ENCODE results near the gene NAA38.

Gene NAA38

GRCh38 chr17:7897773-7898172 lies 40.4 kb upstream of the NAA38 start:
- peaks cover 72 to 91% of the 10 kb centered on the region in 2 experiments for H3K36me3 ChIP-seq (ENCODE audit: control insufficient read depth in 2 of 2, insufficient read depth in 1 of 2, low read length in 2 of 2)
- no peak overlapping the region for H3K4me3 ChIP-seq (ENCODE audit: low read depth, low read length)
- H3K9me3 ChIP-seq (ENCODE audit: control insufficient read depth, insufficient read depth, low read depth, low read length), result no peaks in the 10 kb centered on the region
- H3K4me1 ChIP-seq (ENCODE audit: control insufficient read depth, insufficient read depth, low read length), result peaks cover under 1% of the 10 kb centered on the region; the same call in 1 of the 2 replicates
- POLR2A ChIA-PET, result interaction anchor here (0.5 to 1.4 kb wide), 2 partner anchors 31 to 129 kb away, joined by 3 to 5 read pairs; no protein-coding TSS in a partner anchor
- no peak overlapping the region for H3K27ac ChIP-seq (ENCODE audit: extremely low read depth, low read depth, low read length)
- CTCF ChIA-PET, result interaction anchor here (0.6 to 6.8 kb wide), 21 partner anchors 9 to 206 kb away, joined by 3 to 94 read pairs (median 5); partner anchors contain the start of genes CHD3, CNTROB, NAA38 and TRAPPC1
- TF ChIP-seq KLF16 (tag by site-specific recombination; IDR thresholded peaks at IDR 0.05) (no peak), GLI4 (tag by site-specific recombination; IDR thresholded peaks at IDR 0.05) (no peak), ZNF274 (IDR thresholded peaks at IDR 0.05; ENCODE audit: low read length) (no peak), ZNF274 (tag by site-specific recombination; IDR thresholded peaks at IDR 0.05; ENCODE audit: borderline replicate concordance) (no peak), ZNF146 (tag by site-specific recombination; IDR thresholded peaks at IDR 0.05) (no peak), ZNF211 (tag by site-specific recombination; IDR thresholded peaks at IDR 0.05; ENCODE audit: low read depth) (no peak), ZFHX2 (tag by site-specific recombination; conservative IDR thresholded peaks at IDR 0.05) (0 out of 2 replicates have a peak, but pooled peaks have one; percentile 20), ZNF513 (tag by site-specific recombination; IDR thresholded peaks at IDR 0.05) (peak; percentile 15; the same call in 1 of the 2 replicates), ZNF596 (tag by site-specific recombination; IDR thresholded peaks at IDR 0.05) (no peak), REST (tag by site-specific recombination; IDR thresholded peaks at IDR 0.05) (no peak), ZNF280D (tag by site-specific recombination; IDR thresholded peaks at IDR 0.05) (no peak), ZNF48 (tag by site-specific recombination; IDR thresholded peaks at IDR 0.05) (no peak), ZNF654 (tag by site-specific recombination; IDR thresholded peaks at IDR 0.05; ENCODE audit: low read depth) (peak; percentile 61), KLF8 (tag by site-specific recombination; IDR thresholded peaks at IDR 0.05) (no peak), ZNF555 (tag by site-specific recombination; conservative IDR thresholded peaks at IDR 0.05) (no peak), ZNF488 (tag by site-specific recombination; IDR thresholded peaks at IDR 0.05) (no peak)
- TF ChIP-seq, protein P1, sequence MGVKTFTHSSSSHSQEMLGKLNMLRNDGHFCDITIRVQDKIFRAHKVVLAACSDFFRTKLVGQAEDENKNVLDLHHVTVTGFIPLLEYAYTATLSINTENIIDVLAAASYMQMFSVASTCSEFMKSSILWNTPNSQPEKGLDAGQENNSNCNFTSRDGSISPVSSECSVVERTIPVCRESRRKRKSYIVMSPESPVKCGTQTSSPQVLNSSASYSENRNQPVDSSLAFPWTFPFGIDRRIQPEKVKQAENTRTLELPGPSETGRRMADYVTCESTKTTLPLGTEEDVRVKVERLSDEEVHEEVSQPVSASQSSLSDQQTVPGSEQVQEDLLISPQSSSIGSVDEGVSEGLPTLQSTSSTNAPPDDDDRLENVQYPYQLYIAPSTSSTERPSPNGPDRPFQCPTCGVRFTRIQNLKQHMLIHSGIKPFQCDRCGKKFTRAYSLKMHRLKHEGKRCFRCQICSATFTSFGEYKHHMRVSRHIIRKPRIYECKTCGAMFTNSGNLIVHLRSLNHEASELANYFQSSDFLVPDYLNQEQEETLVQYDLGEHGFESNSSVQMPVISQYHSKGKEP (tag by site-specific recombination; IDR thresholded peaks at IDR 0.05), result 0 out of 2 replicates have a peak, but pooled peaks have one; percentile 22
- TF ChIP-seq, protein P2, sequence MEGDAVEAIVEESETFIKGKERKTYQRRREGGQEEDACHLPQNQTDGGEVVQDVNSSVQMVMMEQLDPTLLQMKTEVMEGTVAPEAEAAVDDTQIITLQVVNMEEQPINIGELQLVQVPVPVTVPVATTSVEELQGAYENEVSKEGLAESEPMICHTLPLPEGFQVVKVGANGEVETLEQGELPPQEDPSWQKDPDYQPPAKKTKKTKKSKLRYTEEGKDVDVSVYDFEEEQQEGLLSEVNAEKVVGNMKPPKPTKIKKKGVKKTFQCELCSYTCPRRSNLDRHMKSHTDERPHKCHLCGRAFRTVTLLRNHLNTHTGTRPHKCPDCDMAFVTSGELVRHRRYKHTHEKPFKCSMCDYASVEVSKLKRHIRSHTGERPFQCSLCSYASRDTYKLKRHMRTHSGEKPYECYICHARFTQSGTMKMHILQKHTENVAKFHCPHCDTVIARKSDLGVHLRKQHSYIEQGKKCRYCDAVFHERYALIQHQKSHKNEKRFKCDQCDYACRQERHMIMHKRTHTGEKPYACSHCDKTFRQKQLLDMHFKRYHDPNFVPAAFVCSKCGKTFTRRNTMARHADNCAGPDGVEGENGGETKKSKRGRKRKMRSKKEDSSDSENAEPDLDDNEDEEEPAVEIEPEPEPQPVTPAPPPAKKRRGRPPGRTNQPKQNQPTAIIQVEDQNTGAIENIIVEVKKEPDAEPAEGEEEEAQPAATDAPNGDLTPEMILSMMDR (tag by site-specific recombination; IDR thresholded peaks at IDR 0.05), result peak; percentile 81
- TF ChIP-seq, protein P3, sequence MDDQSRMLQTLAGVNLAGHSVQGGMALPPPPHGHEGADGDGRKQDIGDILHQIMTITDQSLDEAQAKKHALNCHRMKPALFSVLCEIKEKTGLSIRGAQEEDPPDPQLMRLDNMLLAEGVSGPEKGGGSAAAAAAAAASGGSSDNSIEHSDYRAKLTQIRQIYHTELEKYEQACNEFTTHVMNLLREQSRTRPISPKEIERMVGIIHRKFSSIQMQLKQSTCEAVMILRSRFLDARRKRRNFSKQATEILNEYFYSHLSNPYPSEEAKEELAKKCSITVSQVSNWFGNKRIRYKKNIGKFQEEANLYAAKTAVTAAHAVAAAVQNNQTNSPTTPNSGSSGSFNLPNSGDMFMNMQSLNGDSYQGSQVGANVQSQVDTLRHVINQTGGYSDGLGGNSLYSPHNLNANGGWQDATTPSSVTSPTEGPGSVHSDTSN (CRISPR knock-in tag; IDR thresholded peaks at IDR 0.05), result no peak

Data from HEK293 (cell line).